PC-3 (cell line): Measurements from ENCODE around the gene HHIPL1. TPM values are rescaled to one million over a fixed set of nuclear protein-coding genes. Genes with fewer than 3 reads are reported as not detected.

Experiments used
- ATAC-seq: fragments of 200-7000 bp; cut with Tn5 transposase; 2 replicates; pipeline ENCODE4 v1.9.1; 2020; ENCODE audit warnings: mild to moderate bottlenecking, moderate library complexity
- Bru-seq: library from RNA; stranded (reverse); fragments of 400-500 nt; gene quantifications from one replicate; lab custom pipeline; 2021; lab: Mats Ljungman, UMichigan
- BruChase-seq, 2 experiments: library from RNA; stranded (reverse); fragments of 400-500 nt; gene quantifications; one replicate each; lab custom pipeline; 2021; lab: Mats Ljungman, UMichigan
- BruUV-seq: library from RNA; stranded (reverse); fragments of 400-500 nt; replicated peaks from 2 replicates; lab custom pipeline; 2021; lab: Mats Ljungman, UMichigan
- CTCF ChIA-PET: fragments of 300-600 bp; sonication (Branson Sonifier 250); formaldehyde crosslinking; loops from one replicate; lab custom pipeline; 2022; ENCODE audit warnings: antibody characterized with exemption; lab: Charles Lee
- POLR2A ChIA-PET: fragments of 300-600 bp; sonication (Branson Sonifier 250); formaldehyde crosslinking; loops from one replicate; lab custom pipeline; 2022; ENCODE audit warnings: antibody characterized with exemption; ENCODE audit not compliant: unreplicated experiment; lab: Charles Lee
- DNase-seq: peaks from one replicate; pipeline ENCODE4 v3.0.0-alpha.2; 2015
- H2AFZ ChIP-seq: fragments of 300-600 bp; sonication (generic); 2 replicates; pipeline ENCODE4 v1.6.0; 2016; ENCODE audit warnings: antibody characterized with exemption, low read length
- H3F3A ChIP-seq: fragments of 300-600 bp; sonication (generic); one replicate; pipeline ENCODE4 v1.6.0; 2017; ENCODE audit warnings: antibody characterized with exemption, low read length, control low read depth, mild to moderate bottlenecking; ENCODE audit not compliant: unreplicated experiment
- H3K27ac ChIP-seq: fragments of 300-600 bp; sonication (generic); 2 replicates; pipeline ENCODE4 v1.5.1; 2016; ENCODE audit warnings: mild to moderate bottlenecking, low read length
- H3K27me3 ChIP-seq: fragments of 300-600 bp; sonication (generic); 2 replicates; pipeline ENCODE4 v1.6.1; 2016; ENCODE audit warnings: low read length, mixed read lengths
- H3K36me3 ChIP-seq: fragments of 300-600 bp; sonication (generic); 2 replicates; pipeline ENCODE4 v1.6.1; 2016; ENCODE audit warnings: low read depth, mixed run types, low read length, mixed read lengths
- H3K4me1 ChIP-seq: fragments of 300-600 bp; sonication (generic); 2 replicates; pipeline ENCODE4 v1.5.1; 2016; ENCODE audit warnings: low read length; ENCODE audit not compliant: insufficient read depth
- H3K4me2 ChIP-seq: fragments of 300-600 bp; sonication (generic); 2 replicates; pipeline ENCODE4 v1.6.0; 2016; ENCODE audit warnings: low read length
- H3K4me3 ChIP-seq: fragments of 300-600 bp; sonication (generic); 2 replicates; pipeline ENCODE4 v1.5.1; 2016; ENCODE audit warnings: mild to moderate bottlenecking, low read length, mixed read lengths
- H3K79me2 ChIP-seq: fragments of 300-600 bp; sonication (generic); 2 replicates; pipeline ENCODE4 v1.6.1; 2017; ENCODE audit warnings: low read length, mixed read lengths
- H3K9ac ChIP-seq: fragments of 300-600 bp; sonication (generic); 2 replicates; pipeline ENCODE4 v1.6.0; 2016; ENCODE audit warnings: mild to moderate bottlenecking, low read length
- H3K9me2 ChIP-seq: fragments of 300-600 bp; sonication (generic); replicated peaks from 2 replicates; pipeline ENCODE4 v1.6.1; 2016; ENCODE audit warnings: mixed run types, low read length, mixed read lengths
- H3K9me3 ChIP-seq: fragments of 300-600 bp; sonication (generic); 2 replicates; pipeline ENCODE4 v1.6.1; 2016; ENCODE audit warnings: low read length, mixed read lengths
- H4K20me1 ChIP-seq: fragments of 300-600 bp; sonication (generic); 2 replicates; pipeline ENCODE4 v1.6.1; 2016; ENCODE audit warnings: low read length, mixed read lengths
- EZH2 ChIP-seq: fragments of 300-600 bp; sonication (generic); IDR thresholded peaks from one replicate; pipeline ENCODE4 v1.6.1; 2017; ENCODE audit warnings: antibody characterized with exemption, mild to moderate bottlenecking, low read length; ENCODE audit not compliant: unreplicated experiment
- EZH2phosphoT487 ChIP-seq: fragments of 300-600 bp; sonication (generic); IDR thresholded peaks from 2 replicates; pipeline ENCODE4 v1.6.1; 2018; ENCODE audit warnings: mild to moderate bottlenecking, antibody characterized with exemption, low read length, borderline replicate concordance
- intact Hi-C: fragments of 100-400 bp; cut with micrococcal nuclease; formaldehyde crosslinking; loops from 2 replicates; pipeline ENCODE4 v1.9.0; 2023
- long read RNA-seq: library from polyadenylated mRNA; unstranded; transcript quantifications from one replicate; pipeline ENCODE4 v2.0.0, GENCODE V29; 2021; ENCODE audit not compliant: unreplicated experiment
- total RNA-seq: library from RNA; depleted of rRNA; stranded (reverse); fragments of >200 nt; gene quantifications from 2 replicates; pipeline ENCODE4 v1.2.3, GENCODE V29; 2014; rRNA removed
- TF ChIP-seq, protein P1 (sequence below): fragments of 300-600 bp; sonication (generic); conservative IDR thresholded peaks from 2 replicates; pipeline ENCODE4 v1.5.1; 2017; ENCODE audit warnings: antibody characterized with exemption, low read depth, mild to moderate bottlenecking, low read length

HHIPL1 gene
- total RNA-seq (0.84 and 0.92 TPM in 2 replicates), Bru-seq, nascent RNA (percentile 28 among the genes with signal in this experiment), BruChase-seq, experiment 1, labeled RNA remaining after a 6-hour chase (percentile 19 among the genes with signal in this experiment), BruChase-seq, experiment 2, labeled RNA remaining after a 2-hour chase (percentile 24 among the genes with signal in this experiment)
- long read RNA-seq, full-length matches to known transcripts, result 1 of 3 reads
- long read RNA-seq, partial matches to known transcripts, result 1 of 3 reads
- long read RNA-seq, other reads (novel, unspliced or antisense), result 1 of 3 reads

DNA sequence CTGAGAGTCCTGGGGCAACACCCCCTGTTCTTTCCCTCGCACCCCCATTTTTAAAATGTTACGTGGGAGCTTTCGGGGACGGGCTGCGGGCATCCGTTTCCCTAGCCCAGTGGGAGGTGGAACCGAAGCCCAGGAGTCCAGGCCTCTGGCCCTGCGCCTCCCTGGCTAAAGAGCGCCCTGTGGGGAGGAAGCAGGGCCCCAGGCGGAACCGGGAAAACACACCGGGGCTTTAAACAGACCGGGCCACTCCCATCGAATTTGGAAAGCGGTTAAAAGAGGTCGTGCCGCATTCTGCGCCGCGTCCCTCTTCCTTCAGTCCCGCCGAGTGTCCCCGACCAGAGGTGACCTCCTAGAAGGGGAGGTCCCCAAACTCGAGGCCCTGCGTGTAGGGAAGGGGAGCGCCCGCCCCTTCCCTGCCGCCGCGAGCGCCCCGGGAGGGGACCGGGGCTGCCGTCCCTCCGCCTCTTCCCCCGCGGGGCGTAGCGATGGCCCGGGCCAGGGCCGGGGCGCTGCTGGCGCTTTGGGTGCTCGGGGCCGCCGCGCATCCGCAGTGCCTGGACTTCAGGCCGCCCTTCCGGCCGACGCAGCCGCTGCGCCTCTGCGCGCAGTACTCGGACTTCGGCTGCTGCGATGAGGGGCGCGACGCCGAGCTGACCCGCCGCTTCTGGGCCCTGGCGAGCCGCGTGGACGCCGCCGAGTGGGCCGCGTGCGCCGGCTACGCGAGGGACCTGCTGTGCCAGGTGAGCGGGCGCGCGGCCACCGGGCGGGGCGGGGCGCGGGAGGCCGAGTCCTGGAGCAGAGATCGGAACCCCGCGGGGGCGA is at the start of gene HHIPL1:
HHIPL1 (plus strand) TSS at position 407 of the 822 bp plus-strand sequence; CDS start at position 486, 79 bp downstream.
- BruUV-seq, result no TSS peak
- H3K27ac ChIP-seq, result no peak within 1 kb of the TSS
- POLR2A ChIA-PET, result no interaction called here
- ATAC-seq, result peak; percentile 63
- no peak for TF ChIP-seq EZH2
- TF ChIP-seq, protein P1, sequence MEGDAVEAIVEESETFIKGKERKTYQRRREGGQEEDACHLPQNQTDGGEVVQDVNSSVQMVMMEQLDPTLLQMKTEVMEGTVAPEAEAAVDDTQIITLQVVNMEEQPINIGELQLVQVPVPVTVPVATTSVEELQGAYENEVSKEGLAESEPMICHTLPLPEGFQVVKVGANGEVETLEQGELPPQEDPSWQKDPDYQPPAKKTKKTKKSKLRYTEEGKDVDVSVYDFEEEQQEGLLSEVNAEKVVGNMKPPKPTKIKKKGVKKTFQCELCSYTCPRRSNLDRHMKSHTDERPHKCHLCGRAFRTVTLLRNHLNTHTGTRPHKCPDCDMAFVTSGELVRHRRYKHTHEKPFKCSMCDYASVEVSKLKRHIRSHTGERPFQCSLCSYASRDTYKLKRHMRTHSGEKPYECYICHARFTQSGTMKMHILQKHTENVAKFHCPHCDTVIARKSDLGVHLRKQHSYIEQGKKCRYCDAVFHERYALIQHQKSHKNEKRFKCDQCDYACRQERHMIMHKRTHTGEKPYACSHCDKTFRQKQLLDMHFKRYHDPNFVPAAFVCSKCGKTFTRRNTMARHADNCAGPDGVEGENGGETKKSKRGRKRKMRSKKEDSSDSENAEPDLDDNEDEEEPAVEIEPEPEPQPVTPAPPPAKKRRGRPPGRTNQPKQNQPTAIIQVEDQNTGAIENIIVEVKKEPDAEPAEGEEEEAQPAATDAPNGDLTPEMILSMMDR, result no peak
- TF ChIP-seq EZH2phosphoT487, result no peak
- no peaks in the 10 kb centered on the region for H4K20me1 ChIP-seq
- H3K36me3 ChIP-seq, result no peaks in the 10 kb centered on the region
- H3K9me3 ChIP-seq, result no peaks in the 10 kb centered on the region
- H3K27me3 ChIP-seq, result no peaks in the 10 kb centered on the region
- H3K9me2 ChIP-seq, result no peaks in the 10 kb centered on the region
- H3K79me2 ChIP-seq, result no peaks in the 10 kb centered on the region
- H3K4me2 ChIP-seq, result peak within 1 kb of the TSS; percentile 78
- H3K4me1 ChIP-seq, result no peaks in the 10 kb centered on the region; the same call in 1 of the 2 replicates
- CTCF ChIA-PET, result no interaction called here
- H3K4me3 ChIP-seq, result peak within 1 kb of the TSS; percentile 55
- intact Hi-C loops, result no loop called here
- no peaks in the 10 kb centered on the region for H3F3A ChIP-seq
- DNase-seq, result peak; percentile 10
- H3K9ac ChIP-seq, result no peak within 1 kb of the TSS
- H2AFZ ChIP-seq, result peak within 1 kb of the TSS; percentile 73

DNA sequence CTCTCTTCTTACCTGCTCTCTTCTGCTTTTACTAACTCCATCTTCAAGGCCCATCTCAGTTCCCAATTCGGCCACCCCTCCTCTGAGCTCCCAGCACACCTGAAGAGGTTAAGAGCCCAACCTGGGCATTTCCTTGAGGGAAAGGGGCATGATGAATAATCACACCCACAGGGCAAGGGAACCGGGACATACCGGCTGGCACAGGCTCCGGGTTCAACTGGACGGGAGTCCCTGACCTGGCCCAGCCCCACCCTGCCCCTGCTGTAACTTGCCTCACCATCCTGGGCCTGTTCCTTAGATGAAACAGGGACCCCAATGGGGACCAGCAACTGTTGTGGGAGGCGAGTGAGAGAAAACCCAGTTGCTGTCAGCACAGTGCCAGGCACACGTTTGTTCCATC is 49.4 kb upstream of the HHIPL1 start:
- H3K27ac ChIP-seq, result no peak overlapping the region

More for the DNA sequence above, 49.4 kb upstream of the HHIPL1 start:
- no peaks in the 10 kb centered on the region for H3K9me2 ChIP-seq
- H4K20me1 ChIP-seq, result peaks cover 52% of the 10 kb centered on the region; the same call in 1 of the 2 replicates
- no peak overlapping the region for H3K4me2 ChIP-seq
- BruUV-seq, result no TSS peak
- H3K4me1 ChIP-seq, result peaks cover 26% of the 10 kb centered on the region
- TF ChIP-seq EZH2phosphoT487 (no peak), EZH2 (no peak)
- TF ChIP-seq, protein P1, result no peak
- peaks cover 97% of the 10 kb centered on the region for H3K79me2 ChIP-seq
- H3K27me3 ChIP-seq, result no peaks in the 10 kb centered on the region
- no peak overlapping the region for H3K4me3 ChIP-seq
- H2AFZ ChIP-seq, result no peak overlapping the region
- intact Hi-C loops, result no loop called here
- H3K9me3 ChIP-seq, result no peaks in the 10 kb centered on the region
- H3K9ac ChIP-seq, result no peak overlapping the region
- ChIA-PET POLR2A (no interaction called here), CTCF (no interaction called here)
- ATAC-seq, result no peak
- no peaks in the 10 kb centered on the region for H3F3A ChIP-seq
- no peak for DNase-seq
- H3K36me3 ChIP-seq, result no peaks in the 10 kb centered on the region
